DMS53 treated with DMSO at 0.1 percent for 48 hours (cell line): ENCODE measurements around the gene TRIM65.

Experiments
- DNase-seq: peaks from one replicate; lab custom pipeline; 2025; ENCODE audit not compliant: unreplicated experiment; lab: John Stamatoyannopoulos, UW

Gene TRIM65, protein sequence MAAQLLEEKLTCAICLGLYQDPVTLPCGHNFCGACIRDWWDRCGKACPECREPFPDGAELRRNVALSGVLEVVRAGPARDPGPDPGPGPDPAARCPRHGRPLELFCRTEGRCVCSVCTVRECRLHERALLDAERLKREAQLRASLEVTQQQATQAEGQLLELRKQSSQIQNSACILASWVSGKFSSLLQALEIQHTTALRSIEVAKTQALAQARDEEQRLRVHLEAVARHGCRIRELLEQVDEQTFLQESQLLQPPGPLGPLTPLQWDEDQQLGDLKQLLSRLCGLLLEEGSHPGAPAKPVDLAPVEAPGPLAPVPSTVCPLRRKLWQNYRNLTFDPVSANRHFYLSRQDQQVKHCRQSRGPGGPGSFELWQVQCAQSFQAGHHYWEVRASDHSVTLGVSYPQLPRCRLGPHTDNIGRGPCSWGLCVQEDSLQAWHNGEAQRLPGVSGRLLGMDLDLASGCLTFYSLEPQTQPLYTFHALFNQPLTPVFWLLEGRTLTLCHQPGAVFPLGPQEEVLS

DNA sequence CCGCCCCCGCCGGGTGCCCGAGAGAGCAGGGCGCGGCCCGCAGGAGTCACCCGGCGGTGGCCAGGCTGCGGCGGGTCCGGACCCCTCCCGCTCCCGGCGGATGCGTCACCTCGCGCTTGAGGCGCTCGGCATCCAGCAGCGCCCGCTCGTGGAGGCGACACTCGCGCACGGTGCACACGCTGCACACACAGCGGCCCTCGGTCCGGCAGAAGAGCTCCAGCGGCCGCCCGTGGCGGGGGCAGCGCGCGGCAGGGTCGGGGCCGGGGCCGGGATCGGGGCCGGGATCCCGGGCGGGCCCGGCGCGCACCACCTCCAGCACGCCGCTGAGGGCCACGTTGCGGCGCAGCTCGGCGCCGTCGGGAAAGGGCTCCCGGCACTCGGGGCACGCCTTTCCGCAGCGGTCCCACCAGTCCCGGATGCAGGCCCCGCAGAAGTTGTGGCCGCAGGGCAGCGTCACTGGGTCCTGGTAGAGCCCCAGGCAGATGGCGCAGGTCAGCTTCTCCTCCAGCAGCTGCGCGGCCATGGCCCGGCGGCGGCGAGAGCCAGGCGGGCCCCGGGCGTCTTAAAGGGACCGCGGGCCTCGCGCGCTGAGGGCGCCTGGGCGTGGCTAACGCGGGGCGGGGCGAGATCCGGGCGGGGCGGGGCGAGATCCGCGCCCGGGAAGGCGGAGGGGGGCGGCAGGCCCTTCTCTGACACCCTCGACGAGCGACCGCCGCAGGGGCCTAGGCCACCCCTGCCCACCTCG, at the start of gene TRIM65:
Gene TRIM65, minus strand, starts transcription at position 537 of the 745 bp plus-strand sequence. Its CDS starts 14 bp downstream, at position 523.
- DNase-seq, result peak; percentile 68

DNA sequence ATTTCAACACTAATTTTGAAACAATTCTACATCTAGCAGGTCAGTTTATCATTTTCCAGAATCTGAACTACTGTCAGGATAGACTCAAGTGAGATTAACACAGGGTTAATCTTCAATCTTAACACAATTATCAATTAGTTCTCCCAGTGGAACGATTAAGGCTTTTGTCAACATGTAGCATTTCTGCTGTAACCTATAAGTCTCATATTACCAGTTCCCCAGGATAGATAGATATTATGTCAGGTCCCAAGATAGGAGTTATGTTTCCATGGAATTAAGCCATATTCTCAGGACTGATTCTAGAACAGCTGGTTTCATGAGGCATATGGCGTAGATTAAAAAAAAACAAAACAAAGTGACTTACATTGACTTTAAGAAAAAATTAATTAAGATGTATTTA, 48.5 kb upstream of the TRIM65 start:
- no peak for DNase-seq

DNA sequence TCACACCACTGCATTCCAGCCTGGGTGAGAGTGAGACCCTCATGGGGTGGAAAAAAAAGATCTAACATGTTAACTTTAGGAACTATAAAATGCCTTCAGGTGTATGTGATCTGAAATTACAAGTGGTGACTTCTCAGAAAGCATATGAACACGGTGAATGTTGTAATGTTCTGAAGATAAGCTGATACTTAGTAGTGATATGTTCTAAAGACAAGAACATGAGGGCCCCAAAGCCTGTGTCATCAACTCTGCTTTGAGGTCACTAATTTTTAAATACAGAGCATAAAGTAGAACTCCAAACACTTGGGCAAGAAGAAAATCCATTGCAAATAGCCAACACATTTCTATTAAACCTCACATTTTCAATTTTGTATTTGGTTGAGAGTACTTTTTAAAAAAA, 46.7 kb upstream of the TRIM65 start:
- DNase-seq, result no peak

DNA sequence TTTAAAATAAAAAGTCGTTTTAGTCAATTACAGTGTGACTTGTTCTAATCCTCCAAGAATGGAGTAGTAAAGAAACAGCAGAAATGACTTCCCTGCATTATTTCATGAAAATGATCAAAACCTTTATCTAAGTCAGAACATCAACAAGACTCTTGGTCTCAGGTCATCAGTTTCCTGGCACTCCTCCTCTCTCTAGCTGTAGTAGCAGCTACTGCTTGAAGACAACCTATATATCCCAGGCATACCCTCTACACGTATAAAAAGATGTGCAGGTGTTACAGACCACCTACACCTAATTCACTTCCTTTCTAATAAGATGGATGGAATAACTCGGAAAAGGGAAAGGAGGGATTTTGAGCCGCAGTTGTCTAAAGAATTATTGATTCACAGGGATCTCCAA, 45.7 kb upstream of the TRIM65 start:
- no peak for DNase-seq

DNA sequence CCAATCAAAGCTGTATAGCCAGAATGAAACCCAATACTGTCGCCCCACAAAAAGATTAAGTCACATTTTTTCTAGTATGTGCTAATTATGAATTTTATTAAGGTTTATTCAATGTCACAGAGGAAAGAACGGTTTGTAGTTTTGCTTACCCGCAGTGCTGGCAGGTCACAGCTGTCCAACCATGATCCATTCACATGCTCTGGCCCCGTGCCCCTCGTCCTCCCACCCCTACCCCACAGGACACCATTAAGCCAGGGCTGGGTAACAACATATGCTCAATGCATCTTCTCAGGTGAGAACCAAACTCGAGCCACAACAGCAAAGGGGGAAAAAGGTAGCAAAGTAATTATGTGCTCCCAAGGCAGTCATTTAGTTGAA, 44.7 kb upstream of the TRIM65 start:
- no peak for DNase-seq

DNA sequence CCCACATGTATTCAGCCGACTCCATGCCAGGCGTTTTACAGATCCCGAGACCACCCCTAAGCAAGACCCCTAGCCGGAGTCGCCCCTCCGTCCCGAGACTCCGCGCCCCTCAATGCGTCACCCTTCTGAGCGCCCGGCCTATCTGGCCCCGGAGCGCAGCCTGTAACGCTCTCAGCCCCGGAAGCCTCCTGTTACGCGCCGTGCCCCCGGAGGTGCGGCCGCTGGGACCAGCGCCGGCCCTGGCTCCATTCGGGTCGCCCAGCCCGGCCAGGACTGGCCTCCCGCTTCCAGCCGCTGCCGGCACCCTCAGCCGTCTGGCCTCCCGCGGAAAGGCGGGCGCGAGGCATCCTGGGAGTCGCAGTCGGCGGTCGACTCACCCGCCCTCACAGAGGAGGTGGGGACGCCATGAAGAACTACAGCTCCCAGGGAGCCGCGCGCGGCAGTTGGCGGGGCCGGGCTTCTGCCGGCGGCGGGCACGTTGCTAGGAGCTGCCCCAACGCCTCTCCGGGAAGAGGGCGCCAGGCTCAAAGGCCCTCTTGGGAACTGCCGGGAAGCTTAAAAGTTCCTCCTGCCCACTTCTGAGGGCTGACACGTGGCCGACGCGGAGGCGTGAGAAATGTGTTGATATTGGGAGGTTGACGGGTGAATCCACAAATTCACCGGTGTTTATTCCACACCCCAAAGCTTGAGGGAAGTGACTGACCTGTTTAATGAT, 44.1 kb upstream of the TRIM65 start, which contains the start of gene FBF1:
Gene FBF1, minus strand, starts transcription at position 316 of the 715 bp plus-strand sequence. CDS start 2,893 bp downstream, outside the sequence.
- DNase-seq, result peak; percentile 96

DNA sequence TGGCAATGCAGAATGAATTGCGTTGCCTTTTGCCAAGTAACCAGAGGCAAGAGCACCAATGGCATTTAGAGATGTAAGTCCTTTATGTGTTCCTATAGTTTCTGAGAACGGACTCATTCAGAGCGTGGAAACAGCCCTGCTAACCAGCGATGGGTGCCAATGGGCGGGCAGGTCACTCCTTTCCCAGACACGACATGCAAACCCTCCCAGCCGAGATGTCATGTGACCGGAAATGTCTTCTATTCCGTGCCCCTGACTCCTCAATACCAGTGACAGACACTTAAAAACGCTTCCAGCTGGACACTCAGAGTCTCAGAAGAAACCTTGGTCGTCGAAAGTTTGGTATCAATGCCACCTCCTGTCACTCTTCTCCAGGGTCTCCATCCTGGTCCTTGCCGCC, 40.9 kb upstream of the TRIM65 start:
- no peak for DNase-seq

DNA sequence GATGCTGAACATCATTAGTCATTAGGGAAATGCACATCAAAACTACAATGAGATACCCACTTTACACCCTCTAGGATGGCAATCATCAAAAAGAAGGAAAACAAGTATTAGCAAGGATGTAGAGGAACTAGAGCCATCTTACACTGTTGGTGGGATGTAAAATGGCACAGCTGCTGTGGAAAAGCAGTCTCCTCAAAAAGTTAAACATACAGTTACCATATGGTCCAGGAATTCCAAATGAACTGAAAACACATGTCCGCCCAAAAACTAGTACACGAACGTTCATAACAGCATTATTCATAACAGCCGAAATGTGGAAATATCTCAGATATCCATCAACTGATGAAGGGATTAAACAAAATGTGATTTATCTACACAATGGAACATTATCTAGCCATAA, 37.1 kb upstream of the TRIM65 start:
- DNase-seq, result no peak

DNA sequence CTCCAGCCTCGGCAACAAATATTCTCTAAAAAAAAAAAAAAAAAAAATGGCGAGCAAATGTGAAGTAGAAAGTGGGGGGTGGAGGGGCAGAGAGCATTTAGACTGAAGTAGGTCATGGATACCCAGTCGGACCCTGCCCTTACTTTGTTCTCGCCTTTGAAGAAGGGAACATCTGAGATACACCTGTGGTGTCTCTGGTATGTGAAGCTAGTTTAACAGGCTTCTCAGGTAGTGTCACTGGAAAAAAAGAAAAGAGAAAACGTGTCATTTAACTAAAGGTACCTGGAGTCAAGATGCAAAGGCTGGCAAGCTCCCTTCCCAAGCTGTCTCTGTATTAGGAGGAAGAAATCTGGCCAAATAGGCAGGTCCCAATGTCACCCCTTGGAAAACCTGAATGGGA, 36.1 kb upstream of the TRIM65 start:
- no peak for DNase-seq

DNA sequence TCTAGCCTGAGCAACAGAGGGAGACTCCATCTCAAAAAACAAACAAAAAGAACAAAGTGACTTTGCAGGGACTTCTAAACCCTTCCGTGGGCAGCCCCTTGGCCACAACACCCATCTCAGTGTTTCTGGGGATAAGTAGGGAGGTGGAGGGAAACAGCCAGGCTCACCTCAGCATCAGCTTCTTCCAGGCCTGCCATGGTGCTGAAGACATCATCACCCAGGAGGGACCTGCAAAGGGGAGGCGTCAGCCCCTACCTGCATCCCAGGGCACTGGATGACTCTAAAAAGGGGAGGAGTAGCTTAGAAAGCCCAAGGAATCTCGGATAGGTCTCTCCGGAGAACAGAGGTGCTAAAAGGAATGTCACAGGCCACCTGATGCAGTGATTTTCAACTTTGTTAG, 34.3 kb upstream of the TRIM65 start:
- DNase-seq, result no peak

DNA sequence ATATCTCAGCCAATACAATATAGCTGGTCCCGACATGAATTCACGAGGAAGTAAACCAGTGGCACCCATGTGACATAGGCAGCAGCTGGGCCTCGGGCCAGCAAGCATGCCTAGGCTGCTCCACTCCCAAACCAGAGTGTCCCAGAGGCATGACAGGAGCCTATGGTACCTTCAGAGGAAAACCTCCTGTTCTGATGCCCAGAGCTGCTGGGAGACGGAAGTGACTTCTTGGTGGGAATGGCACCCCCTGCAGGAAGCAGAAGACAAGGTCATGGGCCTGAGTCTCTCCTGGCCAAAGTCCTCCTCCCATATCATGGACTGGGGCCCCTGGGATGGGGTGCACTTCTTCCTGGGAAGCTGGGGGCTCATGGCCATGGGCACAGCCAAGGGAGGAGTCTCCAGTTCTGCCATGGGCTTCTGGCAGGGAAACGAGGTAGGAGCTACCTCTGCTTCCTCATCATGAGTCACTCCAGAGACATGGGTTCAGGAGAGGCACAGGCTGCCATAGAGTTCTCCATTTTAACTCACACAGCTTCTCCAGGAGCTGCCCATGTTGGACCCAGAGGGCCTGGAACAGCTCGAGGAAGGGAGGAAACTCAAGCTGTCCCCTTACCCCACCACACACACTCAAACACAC, 30.7 kb upstream of the TRIM65 start:
- DNase-seq, result peak; percentile 10

DNA sequence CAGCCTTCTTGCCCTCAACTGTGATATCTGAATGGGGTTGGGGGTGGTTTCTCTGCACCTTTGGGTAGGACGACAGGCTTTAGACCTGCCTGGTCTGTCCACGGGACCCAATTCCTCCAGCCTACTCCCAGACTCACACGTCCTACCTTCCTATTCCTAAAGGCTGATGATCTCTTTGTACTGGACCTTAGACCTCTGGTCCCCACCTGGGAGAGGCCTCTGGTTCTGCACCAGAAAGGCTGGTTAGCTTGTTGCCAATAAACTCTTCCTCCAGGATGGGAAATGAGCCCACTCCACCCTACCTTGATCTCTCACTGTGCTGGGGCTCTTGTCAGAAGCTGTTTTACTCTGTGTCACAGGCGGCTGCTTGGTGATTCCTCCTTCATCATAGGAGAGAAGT, 29.7 kb upstream of the TRIM65 start:
- DNase-seq, result no peak

DNA sequence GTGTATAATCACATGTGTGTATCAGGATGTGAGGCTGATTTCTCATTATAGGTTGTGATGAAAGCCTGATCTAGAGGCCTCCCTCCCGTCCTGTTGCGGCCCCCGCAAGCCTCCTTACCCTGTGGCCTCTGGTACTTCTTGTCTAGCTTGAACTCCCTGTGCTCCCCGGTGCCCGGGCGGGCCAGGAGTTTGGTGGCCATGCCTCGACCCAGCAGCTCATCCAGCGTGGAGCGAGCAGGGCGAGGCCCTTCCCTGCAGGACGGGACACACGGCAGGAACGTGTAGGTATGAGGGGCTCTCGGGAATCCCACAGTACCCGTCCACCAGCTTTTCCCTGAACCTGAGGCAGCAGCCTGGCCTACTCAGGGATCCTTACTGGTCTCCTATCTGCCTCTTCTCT, 29.2 kb upstream of the TRIM65 start:
- no peak for DNase-seq

DNA sequence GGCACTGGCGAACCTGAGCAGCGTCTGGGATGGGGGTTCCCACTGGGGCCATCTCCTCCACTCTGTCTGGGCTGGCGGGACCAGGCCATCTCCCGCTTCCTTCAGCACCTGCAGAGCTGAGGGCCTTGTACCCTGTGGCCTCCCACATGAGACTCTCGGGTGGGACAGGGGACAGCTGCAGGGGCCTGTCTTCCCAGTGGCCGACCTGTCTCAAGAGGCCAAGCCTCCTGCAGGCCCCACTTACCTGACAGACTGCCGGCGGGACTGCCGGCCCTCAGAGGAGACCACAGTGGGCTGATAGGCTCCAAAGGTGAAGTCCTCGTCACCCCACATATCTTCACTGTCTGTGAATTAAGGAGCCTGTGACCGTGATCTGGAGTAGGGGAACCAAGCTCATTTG, 28.4 kb upstream of the TRIM65 start:
- DNase-seq, result no peak

DNA sequence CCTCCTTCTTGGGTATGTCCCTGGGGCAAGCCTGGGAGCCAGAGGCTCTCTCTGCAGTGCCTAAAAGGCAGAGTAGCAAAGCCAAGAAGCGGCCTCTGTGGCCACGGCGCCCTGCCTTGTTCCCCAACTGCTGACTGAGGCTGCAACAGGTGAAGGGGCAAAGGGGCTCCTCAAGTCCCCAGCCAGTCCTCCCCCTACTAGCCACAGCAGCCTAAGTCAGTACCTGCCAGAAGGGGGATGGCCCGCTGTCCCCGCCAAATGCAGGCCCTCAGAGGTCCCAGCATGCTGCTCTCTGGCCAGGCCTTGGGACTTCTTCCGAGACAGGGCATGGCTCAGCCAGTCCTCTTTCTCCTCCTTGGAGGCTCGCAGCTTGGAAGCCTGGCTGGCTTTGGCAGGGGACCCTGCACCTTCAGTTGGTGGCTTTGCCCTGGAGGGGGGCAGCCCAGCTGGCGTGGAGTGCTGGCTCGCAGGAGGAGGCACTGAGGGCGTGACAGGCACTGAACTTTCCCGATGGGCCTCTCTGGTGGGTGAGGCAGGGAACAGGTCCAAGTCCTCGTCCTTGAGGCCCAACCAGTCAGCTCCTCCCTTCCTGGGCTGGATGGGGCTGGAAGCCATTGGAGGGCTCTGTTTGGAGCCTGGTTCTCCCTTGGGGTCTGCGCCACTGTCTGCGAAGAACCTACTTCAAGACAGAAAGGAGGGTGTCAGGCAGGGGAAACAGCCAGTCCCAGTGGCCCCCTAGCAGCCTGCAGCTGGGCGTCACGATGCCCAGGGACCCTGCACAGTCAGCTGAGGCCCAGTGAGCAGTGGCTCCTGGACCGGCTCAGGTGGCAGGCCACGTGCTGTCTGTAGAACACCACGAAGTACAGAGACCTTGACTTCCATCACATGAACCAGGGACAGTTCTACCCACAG, 26.5 kb upstream of the TRIM65 start:
- DNase-seq, result no peak

DNA sequence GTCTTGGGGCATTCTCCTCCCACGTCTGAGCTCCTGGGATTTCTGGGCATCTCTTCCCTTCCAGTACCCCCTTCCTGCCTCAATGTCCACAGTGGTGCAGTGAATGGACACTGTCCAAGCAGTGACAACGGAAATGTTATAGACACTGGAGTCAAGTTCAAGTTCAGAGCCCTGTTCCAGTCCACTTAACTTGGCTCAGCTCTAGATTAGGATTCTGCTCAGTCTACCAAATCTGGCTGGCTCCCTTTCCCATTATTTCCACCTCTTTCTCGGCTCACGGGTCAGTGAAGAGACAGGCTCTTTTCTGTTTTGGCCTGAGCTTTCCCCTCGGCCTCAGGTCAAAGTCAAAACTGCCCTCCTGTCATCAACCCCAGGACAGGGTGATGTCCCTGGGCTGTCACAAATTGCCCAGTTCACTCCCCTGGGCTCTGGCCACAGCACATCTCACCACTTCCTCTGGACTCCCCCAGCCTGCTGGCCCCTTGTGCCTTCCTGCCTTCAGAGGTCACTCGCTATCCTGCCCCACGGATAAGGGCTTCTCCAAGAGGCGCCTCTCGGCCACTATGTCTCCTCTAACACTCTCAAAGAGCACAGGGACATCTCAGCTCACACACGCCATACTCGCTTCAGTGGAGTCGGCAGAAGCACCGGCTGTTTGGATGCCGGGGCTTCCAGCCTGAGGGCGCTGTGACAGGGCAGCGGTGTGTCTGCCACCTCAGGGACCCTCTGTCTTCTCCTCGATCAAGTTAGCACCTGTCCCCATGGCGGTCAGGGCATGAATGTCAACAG, 25.6 kb upstream of the TRIM65 start:
- no peak for DNase-seq

DNA sequence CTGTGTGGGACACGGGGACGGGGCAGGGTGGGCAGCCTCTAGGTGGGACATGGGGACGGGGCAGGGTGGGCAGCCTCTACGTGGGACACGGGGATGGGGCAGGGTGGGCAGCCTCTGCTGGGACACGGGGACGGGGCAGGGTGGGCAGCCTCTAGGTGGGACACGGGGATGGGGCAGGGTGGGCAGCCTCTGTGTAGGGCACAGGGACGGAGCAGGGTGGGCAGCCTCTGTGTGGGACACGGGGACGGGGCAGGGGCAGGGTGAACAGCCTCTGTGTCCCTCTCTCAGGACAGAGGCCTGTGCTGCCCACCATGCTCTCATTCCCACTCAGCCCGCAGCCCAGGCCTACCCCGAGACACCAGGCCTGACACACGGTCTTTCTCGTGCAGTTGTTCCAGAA, 24.8 kb upstream of the TRIM65 start:
- DNase-seq, result no peak

DNA sequence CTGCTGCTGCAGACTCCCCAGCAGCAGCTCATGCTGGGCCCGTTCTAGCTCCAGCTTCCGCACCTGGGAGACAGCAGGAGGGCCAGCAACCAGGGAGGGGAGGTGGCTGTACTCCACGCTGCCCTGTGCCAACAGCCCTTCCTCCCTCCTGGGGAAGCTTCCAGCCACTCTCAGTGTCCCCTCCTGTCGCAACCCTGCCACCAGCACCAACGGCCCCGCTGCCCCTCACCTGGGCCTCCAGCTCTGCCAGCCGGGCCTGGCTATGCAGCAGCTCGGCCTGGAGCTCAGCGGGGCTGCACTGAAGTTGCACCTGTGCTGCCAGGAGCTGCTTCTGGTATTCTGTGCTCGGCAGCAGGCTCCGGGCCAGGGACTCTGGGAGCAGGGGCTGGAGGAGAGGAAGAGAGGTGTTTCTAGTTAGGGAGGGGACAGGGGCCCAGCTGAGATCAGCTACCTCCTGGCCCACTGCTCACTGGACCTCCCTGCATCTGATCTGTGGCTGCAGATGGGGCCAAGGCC, 23.4 kb upstream of the TRIM65 start:
- DNase-seq, result no peak

DNA sequence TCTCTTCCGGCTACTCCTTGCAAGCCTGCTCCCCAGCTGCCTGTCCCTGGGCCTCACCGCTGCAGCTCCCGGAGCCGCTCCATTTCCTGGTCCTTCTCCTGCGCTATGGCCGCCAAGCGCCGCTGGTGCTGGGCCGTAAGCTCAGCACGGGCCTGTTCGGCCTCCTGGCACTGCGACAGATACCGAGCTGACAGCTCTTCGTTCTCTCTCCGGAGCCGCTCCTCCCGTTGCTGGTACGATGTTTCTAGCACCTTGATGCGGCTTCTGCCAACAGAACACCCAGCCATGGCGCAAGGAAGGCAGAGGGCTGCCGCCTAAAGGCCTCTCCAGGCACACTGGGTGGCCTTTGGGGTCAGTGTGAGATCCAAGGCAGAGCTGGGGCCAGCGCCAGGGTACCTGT, 22.9 kb upstream of the TRIM65 start:
- no peak for DNase-seq
